ENCODE results near the gene ZNF12.

Gene ZNF12

GRCh38 chr7:6646465-6646864 is 60.3 kb downstream of the ZNF12 start:
- DNase-seq (ENCODE audit: low read depth): no peak

GRCh38 chr7:6644728-6645127 is 62.0 kb downstream of the ZNF12 start:
- DNase-seq (ENCODE audit: low read depth): no peak

GRCh38 chr7:6643915-6644625 is 62.7 kb downstream of the ZNF12 start:
- no peak for DNase-seq (ENCODE audit: low read depth)

- DNase-seq (ENCODE audit: low read depth): no peak
Observed at GRCh38 chr7:6642861-6643640, 63.7 kb downstream of the ZNF12 start.

GRCh38 chr7:6642239-6642839 is 64.4 kb downstream of the ZNF12 start:
- DNase-seq (ENCODE audit: low read depth): no peak

- DNase-seq (ENCODE audit: low read depth): no peak
Observed at GRCh38 chr7:6641305-6642035, 65.3 kb downstream of the ZNF12 start.

GRCh38 chr7:6640246-6640721 is 66.5 kb downstream of the ZNF12 start:
- no peak for DNase-seq (ENCODE audit: low read depth)

GRCh38 chr7:6639627-6640026 is 67.1 kb downstream of the ZNF12 start:
- DNase-seq (ENCODE audit: low read depth): no peak

- no peak for DNase-seq (ENCODE audit: low read depth)
Observed at GRCh38 chr7:6639032-6639431, 67.7 kb downstream of the ZNF12 start.

Data from stimulated activated CD8-positive, alpha-beta memory T cell treated with anti-CD3 and anti-CD28 coated beads, Interleukin-15, amount 100 ng/mL, for 24 hours (primary cell).